Right atrium auricular region (tissue), 2 donors: ENCODE measurements around the gene PVRIG. TPM values are rescaled to one million over a fixed set of nuclear protein-coding genes. Genes with fewer than 3 reads are reported as not detected.
"Not testable (repeated sequence)": the region's sequence is repeated elsewhere in the genome, so short reads cannot be mapped to it uniquely, and the experiment has no call there.

Experiments used
- DNase-seq: peaks from one replicate; pipeline ENCODE4 v3.0.0-alpha.2; 2019; ENCODE audit warnings: low spot score
- H3K27ac ChIP-seq, 2 donors: fragments of 200-600 bp; sonication (generic); 1 replicate in 1 of 2; 2 replicates in 1 of 2; pipeline ENCODE4 v1.5.1; 2016 to 2019
- H3K27me3 ChIP-seq, 2 donors: fragments of 200-600 bp; sonication (generic); one replicate each; pipeline versions ENCODE4 v1.5.1 to v1.6.0; 2017 to 2019
- H3K36me3 ChIP-seq: fragments of 200-600 bp; sonication (generic); one replicate; pipeline ENCODE4 v1.5.1; 2016
- H3K4me1 ChIP-seq, 2 donors: fragments of 200-600 bp; sonication (generic); one replicate each; pipeline versions ENCODE4 v1.5.1 to v1.6.0; 2017 to 2019
- H3K4me3 ChIP-seq, 2 donors: fragments of 200-600 bp; sonication (generic); 1 replicate in 1 of 2; 2 replicates in 1 of 2; pipeline ENCODE4 v1.5.1; 2017 to 2019; ENCODE audit warnings: mild to moderate bottlenecking in 1 of 2, moderate library complexity in 1 of 2
- H3K9me3 ChIP-seq, 2 donors: fragments of 200-600 bp; sonication (generic); one replicate each; pipeline ENCODE4 v1.5.1; 2019
- CTCF ChIP-seq, 2 donors: fragments of 200-600 bp; sonication (generic); IDR thresholded peaks; one replicate each; pipeline ENCODE4 v1.5.1; 2019; ENCODE audit warnings: antibody characterized with exemption in 2 of 2
- total RNA-seq, 2 donors: library from RNA; depleted of rRNA; stranded (reverse); fragments of >200 nt; gene quantifications; one replicate each; pipeline ENCODE4 v1.1.0, GENCODE V29; 2016

Gene PVRIG
- total RNA-seq: under 1 TPM in 1 of 2 donors, not detected in 1; 0.43 TPM

DNA sequence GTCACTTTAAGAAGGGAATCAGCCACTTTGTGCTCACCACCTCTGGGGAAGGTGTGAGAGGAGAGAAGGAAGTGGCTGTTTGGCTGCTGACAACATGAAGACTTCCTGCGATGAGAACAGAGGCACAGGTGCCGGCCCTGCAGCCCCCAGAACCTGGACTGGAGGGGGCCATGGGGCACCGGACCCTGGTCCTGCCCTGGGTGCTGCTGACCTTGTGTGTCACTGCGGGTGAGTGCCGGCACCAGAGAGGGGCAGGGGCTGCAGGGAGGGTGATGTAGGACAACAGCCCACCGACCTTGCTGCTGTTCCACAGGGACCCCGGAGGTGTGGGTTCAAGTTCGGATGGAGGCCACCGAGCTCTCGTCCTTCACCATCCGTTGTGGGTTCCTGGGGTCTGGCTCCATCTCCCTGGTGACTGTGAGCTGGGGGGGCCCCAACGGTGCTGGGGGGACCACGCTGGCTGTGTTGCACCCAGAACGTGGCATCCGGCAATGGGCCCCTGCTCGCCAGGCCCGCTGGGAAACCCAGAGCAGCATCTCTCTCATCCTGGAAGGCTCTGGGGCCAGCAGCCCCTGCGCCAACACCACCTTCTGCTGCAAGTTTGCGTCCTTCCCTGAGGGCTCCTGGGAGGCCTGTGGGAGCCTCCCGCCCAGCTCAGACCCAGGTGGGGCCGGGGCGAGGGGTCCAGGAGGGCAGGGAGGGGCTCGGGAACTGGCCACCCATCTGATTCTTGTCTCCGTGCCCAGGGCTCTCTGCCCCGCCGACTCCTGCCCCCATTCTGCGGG, at the start of gene PVRIG:
Gene PVRIG, plus strand, starts transcription at position 149 of the 785 bp plus-strand sequence. Its CDS starts 22 bp downstream, at position 171.
- H3K27ac ChIP-seq, DNase-seq, H3K9me3 ChIP-seq, H3K27me3 ChIP-seq, H3K36me3 ChIP-seq, H3K4me1 ChIP-seq, H3K4me3 ChIP-seq: not testable (repeated sequence)

DNA sequence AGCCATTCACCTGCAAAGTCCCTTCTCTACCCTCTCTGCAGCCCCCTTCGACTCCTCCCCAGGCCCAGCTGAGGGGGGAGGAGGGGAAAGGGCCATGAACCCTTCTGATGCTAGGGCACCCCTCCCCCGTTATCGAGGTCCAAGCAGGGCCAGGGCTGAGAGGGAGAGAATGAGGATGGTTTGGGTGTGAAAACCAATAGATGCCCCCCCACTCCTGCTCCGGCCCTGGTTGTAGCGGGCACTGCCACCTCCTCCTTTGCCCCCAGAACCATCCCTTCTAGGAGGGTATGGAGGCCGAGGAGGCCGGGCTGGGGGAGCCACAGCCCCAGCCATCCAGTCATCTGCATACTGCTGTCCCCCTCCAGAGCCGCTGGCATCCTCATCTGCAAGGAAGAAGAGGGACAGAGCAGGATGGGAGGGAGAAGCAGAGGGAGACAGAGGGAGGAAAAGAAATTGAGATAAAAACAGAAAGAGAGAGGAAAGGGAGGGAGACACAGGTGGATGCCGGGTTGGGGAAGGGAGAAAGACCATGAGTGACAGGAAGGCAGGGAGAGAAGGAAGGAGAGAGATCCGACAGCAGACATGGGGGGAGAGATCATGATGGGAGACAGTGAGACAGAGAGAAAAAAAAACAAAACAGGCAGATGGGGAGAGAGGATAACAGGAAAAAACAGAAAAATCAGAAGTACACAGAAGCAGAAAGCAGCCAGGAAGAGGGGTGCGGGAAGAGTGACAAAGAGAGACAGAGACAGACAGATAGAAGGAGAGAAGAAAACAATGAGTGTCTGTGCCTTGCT, 49.5 kb upstream of the PVRIG start:
- no peak overlapping the region for H3K27ac ChIP-seq
- DNase-seq: no peak
- H3K4me3 ChIP-seq: no peak overlapping the region
- H3K9me3 ChIP-seq: no peaks in the 10 kb centered on the region
- peaks cover 4 to 9% of the 10 kb centered on the region in 2 donors for H3K27me3 ChIP-seq
- H3K36me3 ChIP-seq: no peaks in the 10 kb centered on the region
- H3K4me1 ChIP-seq: peaks cover 0 to 31% of the 10 kb centered on the region in 2 donors
- no peak for TF ChIP-seq CTCF (IDR thresholded peaks at IDR 0.05)

- Histone ChIP-seq H3K4me3 (peak overlapping the region; percentile 9 to 47), H3K4me1 (peaks cover 0 to 31% of the 10 kb centered on the region in 2 donors), H3K9me3 (no peaks in the 10 kb centered on the region), H3K27ac (no peak overlapping the region), H3K36me3 (no peaks in the 10 kb centered on the region), H3K27me3 (peaks cover 4 to 9% of the 10 kb centered on the region in 2 donors)
- no peak for TF ChIP-seq CTCF (IDR thresholded peaks at IDR 0.05)
- DNase-seq: no peak
Observed at GRCh38 chr7:100171087-100171681, 48.6 kb upstream of the PVRIG start.

- TF ChIP-seq CTCF (IDR thresholded peaks at IDR 0.05): no peak
- DNase-seq: no peak
- peaks cover 4 to 9% of the 10 kb centered on the region in 2 donors for H3K27me3 ChIP-seq
- H3K36me3 ChIP-seq: no peaks in the 10 kb centered on the region
- no peaks in the 10 kb centered on the region for H3K9me3 ChIP-seq
- peaks cover 0 to 34% of the 10 kb centered on the region in 2 donors for H3K4me1 ChIP-seq
- peak overlapping the region; percentile 9 to 47 for H3K4me3 ChIP-seq
- no peak overlapping the region for H3K27ac ChIP-seq
Observed at GRCh38 chr7:100171840-100172239, 47.9 kb upstream of the PVRIG start.

GRCh38 chr7:100173806-100174495, 45.8 kb upstream of the PVRIG start:
- Histone ChIP-seq H3K4me1 (peaks cover 0 to 26% of the 10 kb centered on the region in 2 donors), H3K9me3 (no peaks in the 10 kb centered on the region), H3K36me3 (no peaks in the 10 kb centered on the region), H3K27ac (no peak overlapping the region), H3K4me3 (no peak overlapping the region), H3K27me3 (peaks cover 4 to 9% of the 10 kb centered on the region in 2 donors)
- DNase-seq: no peak
- no peak for TF ChIP-seq CTCF (IDR thresholded peaks at IDR 0.05)
